IPS-18c (cell line): ENCODE data around the gene DNAJC9.

Experiments used
- H3K4me3 ChIP-seq: 2 replicates; pipeline ENCODE4 v1.7.0; 2013; ENCODE audit warnings: low read depth, mild to moderate bottlenecking, low read length, moderate library complexity; ENCODE audit not compliant: insufficient read depth
- H3K9me3 ChIP-seq: one replicate; pipeline ENCODE4 v1.6.1; 2013; ENCODE audit warnings: mild to moderate bottlenecking, low read length, moderate library complexity; ENCODE audit not compliant: control insufficient read depth, insufficient read depth

Gene DNAJC9

GRCh38 chr10:73211106-73211811, 35.8 kb downstream of the DNAJC9 start:
- Histone ChIP-seq H3K4me3 (no peak overlapping the region), H3K9me3 (peaks cover 5% of the 10 kb centered on the region)

- no peak overlapping the region for H3K4me3 ChIP-seq
- H3K9me3 ChIP-seq = peaks cover 5% of the 10 kb centered on the region
Measured at GRCh38 chr10:73210395-73211105, 36.5 kb downstream of the DNAJC9 start.

- Histone ChIP-seq H3K9me3 (peaks cover 7% of the 10 kb centered on the region), H3K4me3 (no peak overlapping the region)
Measured at GRCh38 chr10:73209705-73210104, 37.4 kb downstream of the DNAJC9 start.

- peaks cover 7% of the 10 kb centered on the region for H3K9me3 ChIP-seq
- no peak overlapping the region for H3K4me3 ChIP-seq
Measured at GRCh38 chr10:73207883-73208282, 39.2 kb downstream of the DNAJC9 start.

GRCh38 chr10:73206385-73206784, 40.7 kb downstream of the DNAJC9 start:
- Histone ChIP-seq H3K9me3 (peaks cover 7% of the 10 kb centered on the region), H3K4me3 (no peak overlapping the region)

GRCh38 chr10:73205890-73206289, 41.2 kb downstream of the DNAJC9 start:
- H3K4me3 ChIP-seq = no peak overlapping the region; the same call in 1 of the 2 replicates

GRCh38 chr10:73205081-73205480, 42.0 kb downstream of the DNAJC9 start:
- H3K4me3 ChIP-seq = no peak overlapping the region
- peaks cover 7% of the 10 kb centered on the region for H3K9me3 ChIP-seq

More at GRCh38 chr10:73205890-73206289, 41.2 kb downstream of the DNAJC9 start:
- peaks cover 7% of the 10 kb centered on the region for H3K9me3 ChIP-seq
